ENCODE results near the gene HSPA1A.

DNA sequence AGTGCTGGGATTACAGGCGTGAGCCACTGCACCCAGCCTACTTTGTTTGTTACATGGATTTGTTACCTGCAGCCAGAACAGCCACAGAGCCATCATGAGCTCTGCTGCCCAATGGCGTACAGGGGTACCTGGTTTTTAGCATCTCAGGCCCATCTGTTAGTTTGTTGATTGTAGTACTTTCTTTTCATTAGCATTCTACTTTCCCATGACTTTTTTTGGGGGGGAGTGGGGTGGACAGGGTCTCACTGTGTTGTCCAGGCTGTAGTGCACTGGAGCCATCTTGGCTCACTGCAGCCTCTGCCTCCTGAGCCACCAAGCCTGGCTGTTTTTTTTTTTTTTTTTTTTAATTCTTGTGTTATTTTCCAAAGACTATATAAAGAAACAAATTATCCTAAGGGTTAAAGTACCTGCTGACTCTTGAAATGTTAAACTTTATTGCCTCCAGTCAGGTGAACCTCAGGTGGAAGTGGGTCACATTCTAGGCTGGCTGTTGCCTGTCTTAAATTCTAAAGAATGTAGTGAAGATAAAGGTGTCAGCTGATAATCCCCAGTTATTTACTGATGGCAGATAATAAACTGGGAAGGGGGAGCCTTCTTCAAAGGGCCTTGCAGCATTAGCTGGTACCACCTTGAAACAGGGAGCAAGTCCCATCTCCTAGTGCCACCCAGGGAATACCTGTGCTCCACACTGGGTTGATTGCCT lies 32.1 kb downstream of the HSPA1A start:
- TF ChIP-seq CTCF (IDR thresholded peaks at IDR 0.05 in 4 of 5, conservative IDR thresholded peaks at IDR 0.05 in 1 of 5) = no peak
- TF ChIP-seq POLR2A (IDR thresholded peaks at IDR 0.05) = no peak

Measured in gastrocnemius medialis (tissue), 4 donors.